K562 (cell line): ENCODE data around the gene SKOR1. TPM values are rescaled to one million over a fixed set of nuclear protein-coding genes. Genes with fewer than 3 reads are reported as not detected.

Experiments used
- C11orf30 ChIP-seq: fragments of 450-650 bp; IDR thresholded peaks from 2 replicates; pipeline ENCODE4 v1.6.1; 2016; ENCODE audit warnings: low read depth, mild to moderate bottlenecking
- CBX5 ChIP-seq: IDR thresholded peaks from 2 replicates; pipeline ENCODE4 v1.6.1; 2014; ENCODE audit warnings: low read depth, borderline replicate concordance
- CREM ChIP-seq: IDR thresholded peaks from 2 replicates; pipeline ENCODE4 v1.6.1; 2014; ENCODE audit warnings: antibody characterized with exemption, low read depth
- DDX20 ChIP-seq: fragments of 450-650 bp; IDR thresholded peaks from 2 replicates; pipeline ENCODE4 v1.6.1; 2016; ENCODE audit warnings: missing genetic modification characterization, low read depth, mild to moderate bottlenecking, missing compliant biosample characterization, moderate library complexity
- ESRRA ChIP-seq: fragments of 450-650 bp; IDR thresholded peaks from 2 replicates; pipeline ENCODE4 v1.6.1; 2014; ENCODE audit warnings: low read depth, mild to moderate bottlenecking, moderate library complexity, borderline replicate concordance
- GABPB1 ChIP-seq: sonication (generic); formaldehyde crosslinking; IDR thresholded peaks from 2 replicates; pipeline ENCODE4 v1.8.0; 2022; ENCODE audit warnings: mild to moderate bottlenecking, missing genetic modification reagents
- MIER1 ChIP-seq: fragments of 450-650 bp; IDR thresholded peaks from 2 replicates; pipeline ENCODE4 v1.6.1; 2016; ENCODE audit warnings: antibody characterized with exemption, mild to moderate bottlenecking, low read depth
- MLLT1 ChIP-seq, 2 experiments: fragments of 450-650 bp; IDR thresholded peaks; 2 replicates each; pipeline ENCODE4 v1.6.1; 2016
- MTA2 ChIP-seq: fragments of 450-650 bp; IDR thresholded peaks from 2 replicates; pipeline ENCODE4 v1.6.1; 2016; ENCODE audit warnings: low read depth
- NFE2 ChIP-seq: IDR thresholded peaks from 2 replicates; pipeline ENCODE4 v1.6.1; 2014; ENCODE audit warnings: antibody characterized with exemption, low read depth
- NFRKB ChIP-seq: fragments of 450-650 bp; IDR thresholded peaks from 2 replicates; pipeline ENCODE4 v1.6.1; 2016; ENCODE audit warnings: low read depth
- SMARCE1 ChIP-seq: fragments of 450-650 bp; IDR thresholded peaks from 2 replicates; pipeline ENCODE4 v1.7.1; 2016; ENCODE audit warnings: mild to moderate bottlenecking
- SRF ChIP-seq, 2 experiments: fragments of 250-450, 450-650 bp in 1 of 2; sonication (Bioruptor Pico) in 1 of 2; sonication (generic) in 1 of 2; formaldehyde crosslinking; IDR thresholded peaks; 2 replicates each; pipeline versions ENCODE4 v1.5.0 to v1.5.1; 2020 to 2022; ENCODE audit warnings: mild to moderate bottlenecking in 1 of 2, missing genetic modification reagents in 1 of 2
- ZBTB33 ChIP-seq: sonication (generic); formaldehyde crosslinking; IDR thresholded peaks from 2 replicates; pipeline ENCODE4 v1.8.1; 2023; ENCODE audit warnings: mild to moderate bottlenecking, missing genetic modification reagents
- ZSCAN29 ChIP-seq: fragments of 450-650 bp; IDR thresholded peaks from 2 replicates; pipeline ENCODE4 v1.6.1; 2017
- polyA plus RNA-seq, 8 experiments: library from polyadenylated mRNA; depleted of rRNA in 4 of 8; stranded (reverse) in 5 of 8; unstranded in 3 of 8; fragments of >200 nt; fragmentation: Nextera tagmentation in 2 of 8; fragmentation: Illumina TruSeq in 1 of 8; extraction: Ambion mirVana in 2 of 8; extraction: Trizol in 1 of 8; gene quantifications; 2 replicates each; pipeline versions ENCODE4 v1.2.1 to v1.2.3, GENCODE V29; 2011 to 2014; ENCODE audit warnings: inconsistent platforms in 1 of 8, missing spikeins in 1 of 8
- total RNA-seq, 7 experiments: library from RNA; depleted of rRNA in 6 of 7; stranded (reverse); fragments of >200 nt in 6 of 7; fragmentation: Illumina TruSeq in 2 of 7; extraction: Trizol in 2 of 7; gene quantifications; 2 replicates each; pipeline versions ENCODE4 v1.2.1 to v1.2.3, GENCODE V29; 2011 to 2021; ENCODE audit warnings: low replicate concordance in 1 of 7
- TF ChIP-seq, protein P1 (sequence below): fragments of 250-450 bp; sonication (Bioruptor Pico); IDR thresholded peaks from 2 replicates; pipeline ENCODE4 v1.8.0; 2021; ENCODE audit warnings: moderate library complexity, mild to moderate bottlenecking, inconsistent platforms
- TF ChIP-seq, protein P2 (sequence below): fragments of 450-650 bp; IDR thresholded peaks from 2 replicates; pipeline ENCODE4 v1.6.1; 2017; ENCODE audit warnings: antibody characterized with exemption, mild to moderate bottlenecking

The SKOR1 gene
- total and polyA plus RNA-seq, 9 of the 15 experiments (the other 6 are each of a cell fraction or from before 2014, with no cell fraction given), result 0.04 to 0.41 (median 0.09) TPM; not detected in 3

DNA sequence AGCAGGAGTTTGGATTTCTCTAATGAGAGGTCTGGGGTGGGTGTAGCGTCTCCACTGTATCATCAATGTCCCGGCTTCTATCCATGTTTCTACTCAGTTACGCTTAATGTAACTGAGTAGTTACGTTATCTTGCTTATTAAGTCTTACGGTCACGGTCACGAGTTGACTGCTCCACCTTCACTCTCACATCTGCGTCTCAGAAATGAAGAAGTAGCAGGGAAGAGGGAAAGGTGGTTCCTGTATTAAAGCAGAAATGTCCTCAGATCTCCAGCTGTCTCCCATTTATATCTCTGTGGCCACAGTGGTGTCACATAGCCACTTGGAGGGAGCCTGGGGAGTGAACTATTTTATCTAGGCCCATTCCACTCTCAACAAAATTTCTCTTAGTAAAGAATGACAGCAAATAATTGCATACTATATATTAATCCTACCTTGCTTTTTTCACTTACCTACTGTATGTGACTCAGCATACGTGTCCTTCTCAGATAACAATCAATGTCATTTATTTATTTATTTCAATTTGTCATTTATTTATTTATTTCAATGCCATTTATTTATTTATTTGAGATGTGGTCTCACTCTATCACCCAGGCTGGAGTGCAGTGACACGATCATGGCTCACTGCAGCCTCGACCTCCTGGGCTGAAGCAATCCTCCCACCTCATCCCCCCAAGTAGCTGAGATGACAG is 54.3 kb downstream of the SKOR1 start (continued):
- TF ChIP-seq C11orf30, result peak; percentile 48
- TF ChIP-seq GABPB1 (CRISPR knock-in tag), result no peak
- TF ChIP-seq SMARCE1, result 0 out of 2 replicates have a peak, but pooled peaks have one; percentile 16
- no peak for TF ChIP-seq MIER1
- TF ChIP-seq, protein P1, sequence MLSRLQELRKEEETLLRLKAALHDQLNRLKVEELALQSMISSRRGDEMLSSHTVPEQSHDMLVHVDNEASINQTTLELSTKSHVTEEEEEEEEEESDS (CRISPR knock-in tag), result no peak
- 0 out of 4 replicates have a peak, but pooled peaks of 1 of the 2 experiments have one; percentile 10 for TF ChIP-seq MLLT1 (IDR thresholded peaks at IDR 0.05)
- TF ChIP-seq, protein P2, sequence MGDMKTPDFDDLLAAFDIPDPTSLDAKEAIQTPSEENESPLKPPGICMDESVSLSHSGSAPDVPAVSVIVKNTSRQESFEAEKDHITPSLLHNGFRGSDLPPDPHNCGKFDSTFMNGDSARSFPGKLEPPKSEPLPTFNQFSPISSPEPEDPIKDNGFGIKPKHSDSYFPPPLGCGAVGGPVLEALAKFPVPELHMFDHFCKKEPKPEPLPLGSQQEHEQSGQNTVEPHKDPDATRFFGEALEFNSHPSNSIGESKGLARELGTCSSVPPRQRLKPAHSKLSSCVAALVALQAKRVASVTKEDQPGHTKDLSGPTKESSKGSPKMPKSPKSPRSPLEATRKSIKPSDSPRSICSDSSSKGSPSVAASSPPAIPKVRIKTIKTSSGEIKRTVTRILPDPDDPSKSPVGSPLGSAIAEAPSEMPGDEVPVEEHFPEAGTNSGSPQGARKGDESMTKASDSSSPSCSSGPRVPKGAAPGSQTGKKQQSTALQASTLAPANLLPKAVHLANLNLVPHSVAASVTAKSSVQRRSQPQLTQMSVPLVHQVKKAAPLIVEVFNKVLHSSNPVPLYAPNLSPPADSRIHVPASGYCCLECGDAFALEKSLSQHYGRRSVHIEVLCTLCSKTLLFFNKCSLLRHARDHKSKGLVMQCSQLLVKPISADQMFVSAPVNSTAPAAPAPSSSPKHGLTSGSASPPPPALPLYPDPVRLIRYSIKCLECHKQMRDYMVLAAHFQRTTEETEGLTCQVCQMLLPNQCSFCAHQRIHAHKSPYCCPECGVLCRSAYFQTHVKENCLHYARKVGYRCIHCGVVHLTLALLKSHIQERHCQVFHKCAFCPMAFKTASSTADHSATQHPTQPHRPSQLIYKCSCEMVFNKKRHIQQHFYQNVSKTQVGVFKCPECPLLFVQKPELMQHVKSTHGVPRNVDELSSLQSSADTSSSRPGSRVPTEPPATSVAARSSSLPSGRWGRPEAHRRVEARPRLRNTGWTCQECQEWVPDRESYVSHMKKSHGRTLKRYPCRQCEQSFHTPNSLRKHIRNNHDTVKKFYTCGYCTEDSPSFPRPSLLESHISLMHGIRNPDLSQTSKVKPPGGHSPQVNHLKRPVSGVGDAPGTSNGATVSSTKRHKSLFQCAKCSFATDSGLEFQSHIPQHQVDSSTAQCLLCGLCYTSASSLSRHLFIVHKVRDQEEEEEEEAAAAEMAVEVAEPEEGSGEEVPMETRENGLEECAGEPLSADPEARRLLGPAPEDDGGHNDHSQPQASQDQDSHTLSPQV, result 0 out of 2 replicates have a peak, but pooled peaks have one; percentile 38
- TF ChIP-seq MTA2, result peak; percentile 31; the same call in 1 of the 2 replicates
- no peak for TF ChIP-seq CREM
- peak; percentile 52; the same call in 1 of the 2 replicates for TF ChIP-seq NFRKB
- TF ChIP-seq CBX5, result no peak
- peak; percentile 69; the same call in 1 of the 2 replicates for TF ChIP-seq ZSCAN29
- TF ChIP-seq DDX20 (tag), result no peak
- TF ChIP-seq NFE2, result peak; percentile 52
- TF ChIP-seq ZBTB33 (CRISPR knock-in tag), result no peak
- TF ChIP-seq SRF (CRISPR knock-in tag; IDR thresholded peaks at IDR 0.05), result no peak
- no peak for TF ChIP-seq ESRRA
